Vagina (tissue), 2 donors: Measurements from ENCODE around the gene AEBP1. TPM values are rescaled to one million over a fixed set of nuclear protein-coding genes. Genes with fewer than 3 reads are reported as not detected.

Source experiments
- DNase-seq, 2 donors: peaks; one replicate each; pipeline ENCODE4 v3.0.0-alpha.2; 2017; ENCODE audit errors: extremely low spot score in 2 of 2
- H3K27ac ChIP-seq: fragments of 200-600 bp; sonication (generic); one replicate; pipeline ENCODE4 v1.5.1; 2019
- H3K27me3 ChIP-seq: fragments of 200-600 bp; sonication (generic); one replicate; pipeline ENCODE4 v1.5.1; 2019
- H3K36me3 ChIP-seq, 2 donors: fragments of 200-600 bp; sonication (generic); one replicate each; pipeline ENCODE4 v1.5.1; 2017 to 2019
- H3K4me1 ChIP-seq: fragments of 200-600 bp; sonication (generic); one replicate; pipeline ENCODE4 v1.5.1; 2019
- H3K4me3 ChIP-seq, 2 donors: fragments of 200-600 bp; sonication (generic); 1 replicate in 1 of 2; 2 replicates in 1 of 2; pipeline ENCODE4 v1.5.1; 2016 to 2019
- H3K9me3 ChIP-seq: fragments of 200-600 bp; sonication (generic); one replicate; pipeline ENCODE4 v1.5.1; 2019
- CTCF ChIP-seq, 3 experiments: fragments of 450-650 bp in 2 of 3; fragments of 200-600 bp in 1 of 3; sonication (generic) in 1 of 3; IDR thresholded peaks; one replicate each; pipeline ENCODE4 v1.5.1; 2017 to 2019; ENCODE audit warnings: antibody characterized with exemption in 3 of 3, mild to moderate bottlenecking in 2 of 3, moderate library complexity in 2 of 3
- POLR2A ChIP-seq, 2 donors: fragments of 450-650 bp; IDR thresholded peaks; one replicate each; pipeline ENCODE4 v1.6.1; 2017; ENCODE audit warnings: antibody characterized with exemption in 2 of 2, mild to moderate bottlenecking in 2 of 2, moderate library complexity in 2 of 2
- POLR2AphosphoS5 ChIP-seq, 2 donors: sonication (generic); formaldehyde crosslinking; IDR thresholded peaks; one replicate each; pipeline ENCODE4 v1.9.0; 2017; ENCODE audit warnings: antibody characterized with exemption in 2 of 2, mild to moderate bottlenecking in 2 of 2, low read depth in 1 of 2; ENCODE audit not compliant: insufficient read depth in 1 of 2
- intact Hi-C: fragments of 100-400 bp; cut with DNase I; formaldehyde crosslinking; loops from one replicate; pipeline ENCODE4 v1.15.1; 2023
- total RNA-seq: library from RNA; depleted of rRNA; stranded (reverse); fragments of >200 nt; gene quantifications from one replicate; pipeline ENCODE4 v1.2.3, GENCODE V29; 2016

The AEBP1 gene
- total RNA-seq, 1 donor from 2014 or later = 321 TPM

GRCh38 chr7:44094883-44095592 is 9.1 kb upstream of the AEBP1 start:
- no peak for DNase-seq
- intact Hi-C loops = no loop called here
- Histone ChIP-seq H3K4me3 (no peak overlapping the region), H3K27ac (peak overlapping the region; percentile 65), H3K36me3 (no peaks in the 10 kb centered on the region), H3K27me3 (no peaks in the 10 kb centered on the region), H3K4me1 (peaks cover 30% of the 10 kb centered on the region), H3K9me3 (no peaks in the 10 kb centered on the region)
- TF ChIP-seq POLR2A (IDR thresholded peaks at IDR 0.05) = no peak

GRCh38 chr7:44095781-44096180 is 8.4 kb upstream of the AEBP1 start:
- H3K4me3 ChIP-seq = no peak overlapping the region
- TF ChIP-seq CTCF (IDR thresholded peaks at IDR 0.05) (no peak), POLR2A (IDR thresholded peaks at IDR 0.05) (no peak), POLR2AphosphoS5 (IDR thresholded peaks at IDR 0.05; ENCODE audit: insufficient read depth in 1 of 2, low read depth in 1 of 2) (no peak)
- H3K9me3 ChIP-seq = no peaks in the 10 kb centered on the region
- no peaks in the 10 kb centered on the region for H3K27me3 ChIP-seq
- H3K36me3 ChIP-seq = no peaks in the 10 kb centered on the region
- peak overlapping the region; percentile 65 for H3K27ac ChIP-seq
- peaks cover 26% of the 10 kb centered on the region for H3K4me1 ChIP-seq
- DNase-seq = no peak
- intact Hi-C loops = no loop called here

GRCh38 chr7:44096326-44096881 is 7.7 kb upstream of the AEBP1 start:
- peaks cover 32% of the 10 kb centered on the region for H3K4me1 ChIP-seq
- H3K27ac ChIP-seq = peak overlapping the region; percentile 65

GRCh38 chr7:44097064-44097932 is 6.8 kb upstream of the AEBP1 start:
- no peak for DNase-seq
- intact Hi-C loops = no loop called here
- no peak overlapping the region for H3K4me3 ChIP-seq
- H3K27ac ChIP-seq = no peak overlapping the region
- H3K27me3 ChIP-seq = no peaks in the 10 kb centered on the region
- H3K9me3 ChIP-seq = no peaks in the 10 kb centered on the region
- no peaks in the 10 kb centered on the region for H3K36me3 ChIP-seq
- no peak for TF ChIP-seq CTCF (IDR thresholded peaks at IDR 0.05)
- TF ChIP-seq POLR2AphosphoS5 (IDR thresholded peaks at IDR 0.05; ENCODE audit: insufficient read depth in 1 of 2, low read depth in 1 of 2) = no peak
- TF ChIP-seq POLR2A (IDR thresholded peaks at IDR 0.05) = no peak
- peaks cover 41% of the 10 kb centered on the region for H3K4me1 ChIP-seq

More at GRCh38 chr7:44096326-44096881, 7.7 kb upstream of the AEBP1 start:
- intact Hi-C loops = no loop called here
- Histone ChIP-seq H3K4me3 (no peak overlapping the region), H3K9me3 (no peaks in the 10 kb centered on the region), H3K27me3 (no peaks in the 10 kb centered on the region), H3K36me3 (no peaks in the 10 kb centered on the region)
- TF ChIP-seq POLR2A (IDR thresholded peaks at IDR 0.05) (no peak), POLR2AphosphoS5 (IDR thresholded peaks at IDR 0.05; ENCODE audit: insufficient read depth in 1 of 2, low read depth in 1 of 2) (no peak), CTCF (IDR thresholded peaks at IDR 0.05) (no peak)
- DNase-seq = no peak

- DNase-seq = no peak
- Histone ChIP-seq H3K4me3 (no peak overlapping the region), H3K9me3 (no peaks in the 10 kb centered on the region), H3K4me1 (peaks cover 52% of the 10 kb centered on the region), H3K27ac (no peak overlapping the region), H3K36me3 (no peaks in the 10 kb centered on the region), H3K27me3 (no peaks in the 10 kb centered on the region)
- intact Hi-C loops = no loop called here
- TF ChIP-seq CTCF (IDR thresholded peaks at IDR 0.05) (no peak), POLR2A (IDR thresholded peaks at IDR 0.05) (no peak), POLR2AphosphoS5 (IDR thresholded peaks at IDR 0.05; ENCODE audit: insufficient read depth in 1 of 2, low read depth in 1 of 2) (no peak)
Observed at GRCh38 chr7:44098092-44099068, 5.8 kb upstream of the AEBP1 start.
